AG04450 (cell line): ENCODE data around the gene AMDHD1. TPM values are rescaled to one million over a fixed set of nuclear protein-coding genes. Genes with fewer than 3 reads are reported as not detected.
A peak's percentile ranks its signal among the peaks of the same experiment; 100 is the strongest.
"Not testable (repeated sequence)": the region's sequence is repeated elsewhere in the genome, so short reads cannot be mapped to it uniquely, and the experiment has no call there.

Source experiments
- CTCF ChIA-PET: fragments of 300-600, 350-600 bp; formaldehyde crosslinking; extraction: SDS; loops from one replicate; lab custom pipeline; 2022; ENCODE audit warnings: antibody characterized with exemption, inconsistent platforms; lab: Charles Lee
- POLR2A ChIA-PET: fragments of 350-600 bp; formaldehyde crosslinking; extraction: SDS; loops from one replicate; lab custom pipeline; 2021; ENCODE audit warnings: antibody characterized with exemption, inconsistent platforms; lab: Yijun Ruan, JAX
- DNase-seq: peaks from one replicate; pipeline ENCODE4 v3.0.0-alpha.2; 2011; ENCODE audit warnings: low read depth, low spot score
- H3K27ac ChIP-seq: one replicate; pipeline ENCODE4 v1.5.1; 2012; ENCODE audit warnings: low read depth, low read length, control low read depth
- H3K27me3 ChIP-seq: one replicate; pipeline ENCODE4 v1.6.0; 2012; ENCODE audit warnings: low read length; ENCODE audit not compliant: control insufficient read depth, insufficient read depth
- H3K4me3 ChIP-seq: 2 replicates; pipeline ENCODE4 v1.5.1; 2011; ENCODE audit warnings: mild to moderate bottlenecking, low read depth, low read length, control low read depth
- H3K9me3 ChIP-seq: 2 replicates; pipeline ENCODE4 v1.5.1; 2012; ENCODE audit warnings: low read length; ENCODE audit not compliant: control insufficient read depth, insufficient read depth
- CTCF ChIP-seq: IDR thresholded peaks from 2 replicates; pipeline ENCODE4 v1.5.1; 2011; ENCODE audit warnings: low read depth, low read length, control low read depth, inconsistent platforms
- polyA plus RNA-seq: library from polyadenylated mRNA; depleted of rRNA; stranded (reverse); fragments of >200 nt; gene quantifications from 2 replicates; pipeline ENCODE4 v1.2.3, GENCODE V29; 2011

The AMDHD1 gene
- polyA plus RNA-seq, 1 experiment = 0.12 TPM

GRCh38 chr12:95962222-95962621 lies 19.1 kb downstream of the AMDHD1 start:
- H3K27ac ChIP-seq = no peak overlapping the region
- TF ChIP-seq CTCF = no peak
- peaks cover 7% of the 10 kb centered on the region for H3K27me3 ChIP-seq
- H3K9me3 ChIP-seq = no peaks in the 10 kb centered on the region
- ChIA-PET CTCF (no interaction called here), POLR2A (no interaction called here)
- H3K4me3 ChIP-seq = no peak overlapping the region
- no peak for DNase-seq

- DNase-seq = no peak
- Histone ChIP-seq H3K9me3 (no peaks in the 10 kb centered on the region), H3K4me3 (no peak overlapping the region), H3K27me3 (peaks cover 5% of the 10 kb centered on the region), H3K27ac (no peak overlapping the region)
- ChIA-PET CTCF (no interaction called here), POLR2A (no interaction called here)
- no peak for TF ChIP-seq CTCF
Observed at GRCh38 chr12:95963096-95963495, 20.0 kb downstream of the AMDHD1 start.

DNA sequence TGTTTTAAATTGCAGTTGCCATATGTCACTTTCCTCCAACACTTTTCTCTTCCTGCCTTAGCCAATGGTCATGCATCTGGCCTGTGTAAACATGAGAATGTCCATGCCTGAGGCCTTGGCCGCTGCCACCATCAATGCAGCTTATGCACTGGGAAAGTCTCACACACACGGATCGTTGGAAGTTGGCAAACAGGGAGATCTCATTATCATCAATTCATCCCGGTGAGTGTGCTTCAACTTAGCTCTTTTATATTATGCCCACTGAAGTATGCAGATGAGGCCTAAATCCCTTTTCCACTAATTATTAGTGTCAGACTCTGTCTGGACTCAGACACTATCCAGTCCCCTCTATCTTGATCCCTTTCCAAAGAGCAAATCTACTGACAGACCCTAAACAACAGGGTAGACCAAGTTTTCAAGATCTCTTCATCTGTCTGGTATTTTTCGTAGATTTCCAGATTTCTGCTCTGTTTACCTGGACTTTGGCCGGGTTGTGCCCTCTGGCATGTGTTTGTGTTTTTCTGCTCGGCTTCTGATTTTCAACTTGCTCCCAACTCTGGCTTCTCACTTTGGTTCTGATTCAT lies 23.2 kb downstream of the AMDHD1 start:
- no peak for TF ChIP-seq CTCF
- ChIA-PET CTCF (no interaction called here), POLR2A (no interaction called here)
- no peaks in the 10 kb centered on the region for H3K9me3 ChIP-seq
- DNase-seq = no peak
- H3K27me3 ChIP-seq = peaks cover 5% of the 10 kb centered on the region
- peak overlapping the region; percentile 31 for H3K27ac ChIP-seq
- H3K4me3 ChIP-seq = no peak overlapping the region

- CTCF ChIA-PET = interaction anchor here (0.7 to 0.8 kb wide), 2 partner anchors 8 to 32 kb away, joined by 3 to 10 read pairs; no protein-coding TSS in a partner anchor
- Histone ChIP-seq H3K4me3 (no peak overlapping the region), H3K9me3 (no peaks in the 10 kb centered on the region), H3K27me3 (peaks cover 5% of the 10 kb centered on the region), H3K27ac (no peak overlapping the region)
- DNase-seq = no peak
- POLR2A ChIA-PET = no interaction called here
- no peak for TF ChIP-seq CTCF
Observed at GRCh38 chr12:95967301-95967700, 24.2 kb downstream of the AMDHD1 start.

DNA sequence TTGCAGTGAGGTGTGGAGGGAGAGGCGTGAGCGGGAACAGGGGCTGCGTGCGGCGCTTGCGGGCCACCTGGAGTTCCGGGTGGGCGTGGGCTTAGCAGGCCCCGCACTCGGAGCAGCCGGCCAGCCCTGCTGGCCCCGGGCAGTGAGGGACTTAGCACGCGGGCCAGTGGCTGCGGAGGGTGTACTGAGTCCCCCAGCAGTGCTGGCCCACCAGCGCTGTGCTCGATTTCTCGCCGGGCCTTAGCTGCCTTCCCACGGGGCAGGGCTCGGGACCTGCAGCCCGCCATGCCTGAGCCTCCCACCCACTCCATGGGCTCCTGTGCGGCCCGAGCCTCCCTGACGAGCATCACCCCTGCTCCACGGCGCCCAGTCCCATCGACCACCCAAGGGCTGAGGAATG lies 26.0 kb downstream of the AMDHD1 start:
- H3K27ac ChIP-seq, POLR2A ChIA-PET, DNase-seq, H3K9me3 ChIP-seq, H3K4me3 ChIP-seq, H3K27me3 ChIP-seq, CTCF ChIA-PET: not testable (repeated sequence)

DNA sequence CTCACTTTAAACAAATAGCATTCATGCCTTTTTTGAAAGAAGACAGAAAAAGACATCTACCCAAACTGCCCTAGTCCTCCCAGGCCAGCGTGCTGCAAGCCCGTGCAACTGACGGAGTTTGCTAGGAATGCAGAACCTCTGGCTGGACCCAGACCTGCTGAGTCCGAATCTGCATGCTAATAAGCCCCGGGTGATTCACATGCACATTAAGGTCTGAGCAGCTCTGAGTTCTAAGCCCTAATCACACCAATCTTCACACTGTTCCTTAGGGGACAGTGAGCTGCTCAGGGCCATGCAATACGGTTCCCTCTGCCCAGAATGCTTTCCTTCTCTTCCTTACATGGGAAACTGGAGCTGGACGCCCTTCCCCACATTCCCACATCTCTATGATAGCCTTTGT lies 27.8 kb downstream of the AMDHD1 start:
- Histone ChIP-seq H3K27ac (no peak overlapping the region), H3K27me3 (no peaks in the 10 kb centered on the region), H3K4me3 (no peak overlapping the region), H3K9me3 (no peaks in the 10 kb centered on the region)
- ChIA-PET CTCF (interaction anchor here (0.6 kb wide), 1 partner anchor 12 kb away, joined by 3 read pairs; no protein-coding TSS in a partner anchor), POLR2A (no interaction called here)
- TF ChIP-seq CTCF = no peak
- no peak for DNase-seq
